ENCODE measurements around the gene RALY. TPM values are rescaled to one million over a fixed set of nuclear protein-coding genes. Genes with fewer than 3 reads are reported as not detected.

RALY gene
- total RNA-seq, 1 experiment from 2014 or later = 164 TPM

DNA sequence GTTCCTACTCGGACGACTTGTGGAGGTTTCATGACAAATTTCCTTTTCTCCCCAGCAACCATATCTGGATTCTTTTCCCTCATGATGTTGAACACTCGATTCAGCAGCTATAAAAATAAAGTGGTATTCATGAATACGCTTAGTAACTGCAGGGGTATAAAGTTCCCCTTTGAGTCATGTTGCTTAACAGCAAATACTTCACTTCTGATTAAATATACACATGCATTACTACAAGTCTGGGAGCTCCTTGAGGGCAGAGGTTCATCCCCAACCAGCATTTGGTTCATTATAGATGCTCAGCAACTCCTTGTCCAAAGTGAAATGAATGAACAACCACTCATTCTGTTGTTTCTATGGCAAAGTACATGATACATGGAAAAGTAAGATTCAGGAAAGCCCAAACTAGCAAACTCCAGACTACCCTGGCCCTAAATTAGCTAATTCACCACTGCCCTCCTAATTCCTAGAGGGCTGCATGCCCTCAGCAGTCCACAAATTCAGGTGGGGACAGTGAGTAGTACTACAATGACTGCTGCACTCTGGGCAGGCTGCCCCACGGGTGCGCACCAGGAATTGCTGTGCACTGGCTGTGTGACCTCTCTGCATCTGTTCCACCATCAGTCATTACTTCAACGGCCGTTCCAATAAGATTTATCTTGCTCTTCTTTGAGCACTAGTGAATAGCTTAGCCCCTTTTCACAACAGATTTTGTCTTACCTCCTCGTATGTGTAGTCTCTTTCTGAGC lies 103.2 kb downstream of the RALY start:
- Histone ChIP-seq H3K4me3 (ENCODE audit: low read depth in 2 of 2, low read length in 2 of 2) (no peak overlapping the region), H3K27ac (ENCODE audit: low read length) (no peak overlapping the region), H3K9me3 (ENCODE audit: control insufficient read depth, insufficient read depth, low read depth, low read length) (no peaks in the 10 kb centered on the region), H3K27me3 (ENCODE audit: control insufficient read depth, insufficient read depth, low read length) (no peaks in the 10 kb centered on the region), H3K36me3 (ENCODE audit: control insufficient read depth, insufficient read depth, low read length) (peaks cover 62% of the 10 kb centered on the region), H3K4me1 (ENCODE audit: control insufficient read depth, insufficient read depth, low read length) (no peaks in the 10 kb centered on the region)
- no TSS peak for BruUV-seq (replicated peaks)
- DNase-seq (ENCODE audit: low read depth, low spot score) (no peak), ATAC-seq (0 out of 2 replicates have a peak, but pooled peaks have one; percentile 41)
- ChIA-PET CTCF (no interaction called here), POLR2A (interaction anchor here (0.5 to 0.6 kb wide), 2 partner anchors 11 to 30 kb away, joined by 4 to 5 read pairs; no protein-coding TSS in a partner anchor)
- intact Hi-C loops (cut with micrococcal nuclease; ENCODE audit: unreplicated experiment) (no loop called here), in situ Hi-C loops (cut with HindIII; ENCODE audit: low pct_unique_long_range_greater_than_20kb, low sequenced_read_pairs) (no loop called here)
- peak; percentile 5; the same call in 1 of the 2 replicates for TF ChIP-seq POLR2AphosphoS5 (IDR thresholded peaks at IDR 0.05; ENCODE audit: low read depth, low read length)
- TF ChIP-seq, protein P1, sequence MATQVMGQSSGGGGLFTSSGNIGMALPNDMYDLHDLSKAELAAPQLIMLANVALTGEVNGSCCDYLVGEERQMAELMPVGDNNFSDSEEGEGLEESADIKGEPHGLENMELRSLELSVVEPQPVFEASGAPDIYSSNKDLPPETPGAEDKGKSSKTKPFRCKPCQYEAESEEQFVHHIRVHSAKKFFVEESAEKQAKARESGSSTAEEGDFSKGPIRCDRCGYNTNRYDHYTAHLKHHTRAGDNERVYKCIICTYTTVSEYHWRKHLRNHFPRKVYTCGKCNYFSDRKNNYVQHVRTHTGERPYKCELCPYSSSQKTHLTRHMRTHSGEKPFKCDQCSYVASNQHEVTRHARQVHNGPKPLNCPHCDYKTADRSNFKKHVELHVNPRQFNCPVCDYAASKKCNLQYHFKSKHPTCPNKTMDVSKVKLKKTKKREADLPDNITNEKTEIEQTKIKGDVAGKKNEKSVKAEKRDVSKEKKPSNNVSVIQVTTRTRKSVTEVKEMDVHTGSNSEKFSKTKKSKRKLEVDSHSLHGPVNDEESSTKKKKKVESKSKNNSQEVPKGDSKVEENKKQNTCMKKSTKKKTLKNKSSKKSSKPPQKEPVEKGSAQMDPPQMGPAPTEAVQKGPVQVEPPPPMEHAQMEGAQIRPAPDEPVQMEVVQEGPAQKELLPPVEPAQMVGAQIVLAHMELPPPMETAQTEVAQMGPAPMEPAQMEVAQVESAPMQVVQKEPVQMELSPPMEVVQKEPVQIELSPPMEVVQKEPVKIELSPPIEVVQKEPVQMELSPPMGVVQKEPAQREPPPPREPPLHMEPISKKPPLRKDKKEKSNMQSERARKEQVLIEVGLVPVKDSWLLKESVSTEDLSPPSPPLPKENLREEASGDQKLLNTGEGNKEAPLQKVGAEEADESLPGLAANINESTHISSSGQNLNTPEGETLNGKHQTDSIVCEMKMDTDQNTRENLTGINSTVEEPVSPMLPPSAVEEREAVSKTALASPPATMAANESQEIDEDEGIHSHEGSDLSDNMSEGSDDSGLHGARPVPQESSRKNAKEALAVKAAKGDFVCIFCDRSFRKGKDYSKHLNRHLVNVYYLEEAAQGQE (IDR thresholded peaks at IDR 0.05; ENCODE audit: insufficient read depth in 1 of 2, low read depth in 2 of 2, low read length in 1 of 2) = no peak

DNA sequence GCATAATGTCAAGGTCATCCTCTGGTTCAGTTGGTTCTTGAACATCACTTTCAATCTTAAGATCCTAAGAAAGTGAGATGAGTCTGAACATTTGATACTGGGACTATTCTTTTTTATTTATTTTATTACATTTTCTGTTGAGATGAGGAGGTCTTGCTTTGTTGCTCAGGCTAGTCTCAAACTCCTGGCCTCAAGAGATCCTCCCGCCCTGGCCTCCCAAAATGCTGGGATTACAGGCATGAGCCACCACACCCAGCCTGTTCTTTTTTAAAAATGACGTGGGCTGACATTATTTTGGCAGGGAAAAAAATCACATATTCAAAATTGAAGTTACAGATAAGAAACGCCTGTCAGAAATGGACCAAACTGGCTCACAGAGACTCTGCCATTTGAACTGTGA lies 104.9 kb downstream of the RALY start:
- no peak for ATAC-seq
- Histone ChIP-seq H3K27ac (ENCODE audit: low read length) (no peak overlapping the region), H3K4me3 (ENCODE audit: low read depth in 2 of 2, low read length in 2 of 2) (no peak overlapping the region), H3K27me3 (ENCODE audit: control insufficient read depth, insufficient read depth, low read length) (no peaks in the 10 kb centered on the region), H3K4me1 (ENCODE audit: control insufficient read depth, insufficient read depth, low read length) (no peaks in the 10 kb centered on the region), H3K36me3 (ENCODE audit: control insufficient read depth, insufficient read depth, low read length) (peaks cover 64% of the 10 kb centered on the region), H3K9me3 (ENCODE audit: control insufficient read depth, insufficient read depth, low read depth, low read length) (no peaks in the 10 kb centered on the region)
- no TSS peak for BruUV-seq (replicated peaks)
- CTCF ChIA-PET = no interaction called here
- in situ Hi-C loops (cut with HindIII; ENCODE audit: low pct_unique_long_range_greater_than_20kb, low sequenced_read_pairs) = no loop called here
- DNase-seq (ENCODE audit: low read depth, low spot score) = no peak
- intact Hi-C loops (cut with micrococcal nuclease; ENCODE audit: unreplicated experiment) = no loop called here
- no peak for TF ChIP-seq TCF7L2 (IDR thresholded peaks at IDR 0.05; ENCODE audit: low read depth, low read length)
- TF ChIP-seq, protein P2, sequence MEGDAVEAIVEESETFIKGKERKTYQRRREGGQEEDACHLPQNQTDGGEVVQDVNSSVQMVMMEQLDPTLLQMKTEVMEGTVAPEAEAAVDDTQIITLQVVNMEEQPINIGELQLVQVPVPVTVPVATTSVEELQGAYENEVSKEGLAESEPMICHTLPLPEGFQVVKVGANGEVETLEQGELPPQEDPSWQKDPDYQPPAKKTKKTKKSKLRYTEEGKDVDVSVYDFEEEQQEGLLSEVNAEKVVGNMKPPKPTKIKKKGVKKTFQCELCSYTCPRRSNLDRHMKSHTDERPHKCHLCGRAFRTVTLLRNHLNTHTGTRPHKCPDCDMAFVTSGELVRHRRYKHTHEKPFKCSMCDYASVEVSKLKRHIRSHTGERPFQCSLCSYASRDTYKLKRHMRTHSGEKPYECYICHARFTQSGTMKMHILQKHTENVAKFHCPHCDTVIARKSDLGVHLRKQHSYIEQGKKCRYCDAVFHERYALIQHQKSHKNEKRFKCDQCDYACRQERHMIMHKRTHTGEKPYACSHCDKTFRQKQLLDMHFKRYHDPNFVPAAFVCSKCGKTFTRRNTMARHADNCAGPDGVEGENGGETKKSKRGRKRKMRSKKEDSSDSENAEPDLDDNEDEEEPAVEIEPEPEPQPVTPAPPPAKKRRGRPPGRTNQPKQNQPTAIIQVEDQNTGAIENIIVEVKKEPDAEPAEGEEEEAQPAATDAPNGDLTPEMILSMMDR (IDR thresholded peaks at IDR 0.05) = no peak
- TF ChIP-seq, protein P1 (IDR thresholded peaks at IDR 0.05; ENCODE audit: insufficient read depth in 1 of 2, low read depth in 2 of 2, low read length in 1 of 2) = no peak
- TF ChIP-seq SIN3A (IDR thresholded peaks at IDR 0.05; ENCODE audit: borderline replicate concordance, insufficient read depth, low read depth, low read length) = no peak
- no peak for TF ChIP-seq POLR2AphosphoS5 (IDR thresholded peaks at IDR 0.05; ENCODE audit: low read depth, low read length)
- POLR2A ChIA-PET = no interaction called here
